ENCODE results near the gene TAS2R14. TPM values are rescaled to one million over a fixed set of nuclear protein-coding genes. Genes with fewer than 3 reads are reported as not detected.

The TAS2R14 gene
- total and polyA plus RNA-seq, 2 donors (not counting 3 experiments of a cell fraction or from before 2014, with no cell fraction given) = 0.91 to 4.2 TPM

DNA sequence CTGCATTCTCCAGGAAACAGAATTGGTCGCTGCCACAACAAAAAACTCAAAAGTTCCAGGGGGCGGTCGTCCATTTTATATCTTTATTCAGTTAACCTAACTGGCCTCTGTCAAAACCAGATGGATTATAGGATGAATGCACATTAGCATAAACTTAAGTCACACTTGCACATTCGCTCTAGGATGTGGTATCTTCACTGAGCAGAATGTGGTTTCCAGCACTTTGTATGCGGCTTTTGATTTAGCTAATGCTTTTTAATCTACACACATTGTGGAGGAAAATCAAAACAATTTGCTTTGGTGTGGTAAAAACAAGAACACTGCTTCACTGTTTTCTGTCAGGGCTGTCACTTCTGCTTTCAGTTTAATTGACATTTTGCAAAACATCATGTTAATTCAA is 43.2 kb upstream of the TAS2R14 start:
- Histone ChIP-seq H3K36me3 (ENCODE audit: control insufficient read depth in 2 of 2, extremely low read depth in 1 of 2, insufficient read depth in 2 of 2, low read length in 2 of 2) (no peaks in the 10 kb centered on the region), H3K27ac (ENCODE audit: insufficient read depth, low read depth, low read length) (no peak overlapping the region), H3K4me2 (ENCODE audit: insufficient read depth, low read length) (no peak overlapping the region), H3K4me1 (ENCODE audit: control insufficient read depth, extremely low read depth, insufficient read depth, low read length) (no peaks in the 10 kb centered on the region), H3K9me1 (replicated peaks; ENCODE audit: control insufficient read depth, extremely low read depth, insufficient read depth, low read length) (no peaks in the 10 kb centered on the region), H3K4me3 (replicated peaks in 1 of 3; ENCODE audit: insufficient read depth in 1 of 3, low read depth in 1 of 3, low read length in 3 of 3) (no peak overlapping the region), H3K79me2 (ENCODE audit: control insufficient read depth, insufficient read depth, low read length) (no peaks in the 10 kb centered on the region), H4K20me1 (replicated peaks; ENCODE audit: control insufficient read depth, extremely low read depth, insufficient read depth, low read length) (no peaks in the 10 kb centered on the region), H3K27me3 (ENCODE audit: control insufficient read depth in 2 of 2, insufficient read depth in 2 of 2, low read length in 2 of 2) (no peaks in the 10 kb centered on the region), H3K9ac (replicated peaks; ENCODE audit: extremely low read depth, insufficient read depth, low read length) (no peak overlapping the region), H3K9me3 (replicated peaks; ENCODE audit: control insufficient read depth, insufficient read depth, low read length) (no peaks in the 10 kb centered on the region), H2AFZ (ENCODE audit: low read depth, low read length) (no peak overlapping the region)
- TF ChIP-seq GATA2 (IDR thresholded peaks at IDR 0.05; ENCODE audit: insufficient read depth, insufficient read length, low read depth, low read length) (no peak), FOS (IDR thresholded peaks at IDR 0.05; ENCODE audit: borderline replicate concordance, insufficient read depth, low read length) (no peak), MAX (IDR thresholded peaks at IDR 0.05; ENCODE audit: insufficient read depth, insufficient read length) (no peak), POLR2A (IDR thresholded peaks at IDR 0.05; ENCODE audit: low read depth, low read length) (no peak), POLR2AphosphoS5 (IDR thresholded peaks at IDR 0.05; ENCODE audit: insufficient read depth, low read depth, low read length) (no peak), JUN (IDR thresholded peaks at IDR 0.05; ENCODE audit: borderline replicate concordance, insufficient read depth, insufficient read length, low read depth) (no peak), MYC (IDR thresholded peaks at IDR 0.05; ENCODE audit: low read depth, low read length) (no peak), EZH2 (IDR thresholded peaks at IDR 0.05; ENCODE audit: borderline replicate concordance, low read depth, low read length, severe bottlenecking) (no peak)
- TF ChIP-seq, protein P1, sequence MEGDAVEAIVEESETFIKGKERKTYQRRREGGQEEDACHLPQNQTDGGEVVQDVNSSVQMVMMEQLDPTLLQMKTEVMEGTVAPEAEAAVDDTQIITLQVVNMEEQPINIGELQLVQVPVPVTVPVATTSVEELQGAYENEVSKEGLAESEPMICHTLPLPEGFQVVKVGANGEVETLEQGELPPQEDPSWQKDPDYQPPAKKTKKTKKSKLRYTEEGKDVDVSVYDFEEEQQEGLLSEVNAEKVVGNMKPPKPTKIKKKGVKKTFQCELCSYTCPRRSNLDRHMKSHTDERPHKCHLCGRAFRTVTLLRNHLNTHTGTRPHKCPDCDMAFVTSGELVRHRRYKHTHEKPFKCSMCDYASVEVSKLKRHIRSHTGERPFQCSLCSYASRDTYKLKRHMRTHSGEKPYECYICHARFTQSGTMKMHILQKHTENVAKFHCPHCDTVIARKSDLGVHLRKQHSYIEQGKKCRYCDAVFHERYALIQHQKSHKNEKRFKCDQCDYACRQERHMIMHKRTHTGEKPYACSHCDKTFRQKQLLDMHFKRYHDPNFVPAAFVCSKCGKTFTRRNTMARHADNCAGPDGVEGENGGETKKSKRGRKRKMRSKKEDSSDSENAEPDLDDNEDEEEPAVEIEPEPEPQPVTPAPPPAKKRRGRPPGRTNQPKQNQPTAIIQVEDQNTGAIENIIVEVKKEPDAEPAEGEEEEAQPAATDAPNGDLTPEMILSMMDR (IDR thresholded peaks at IDR 0.05; ENCODE audit: extremely low read depth in 1 of 2, insufficient read depth in 1 of 2, low read depth in 1 of 2, low read length in 2 of 2) = no peak
- intact Hi-C loops (cut with micrococcal nuclease) = no loop called here
- CTCF ChIA-PET = no interaction called here
- dilution Hi-C loops (cut with MboI; ENCODE audit: extremely low pct_ligation_motif_present, low sequenced_read_pairs) = no loop called here
- no peak for FAIRE-seq
- POLR2A ChIA-PET = no interaction called here
- no peak for DNase-seq (ENCODE audit: low read depth, low spot score)
- no TSS peak for BruUV-seq (replicated peaks)
